OCI-LY1 (cell line): ENCODE measurements around the gene CCDC7.

ENCODE experiments used
- H2AFZ ChIP-seq: fragments of 200-600 bp; sonication (generic), shearing (Covaris generic); 2 replicates; pipeline ENCODE4 v1.6.0; 2014; ENCODE audit warnings: antibody characterized with exemption, mild to moderate bottlenecking, low read length
- H3F3A ChIP-seq: fragments of 200-600 bp; sonication (generic), shearing (Covaris generic); 2 replicates; pipeline ENCODE4 v1.6.0; 2014; ENCODE audit warnings: mild to moderate bottlenecking, antibody characterized with exemption, low read length, moderate library complexity; ENCODE audit not compliant: insufficient read depth
- H3K27ac ChIP-seq: fragments of 200-600 bp; sonication (generic); 2 replicates; pipeline ENCODE4 v1.5.1; 2014; ENCODE audit warnings: low read length, mixed run types, mild to moderate bottlenecking, low read depth; ENCODE audit not compliant: poor library complexity, severe bottlenecking
- H3K27me3 ChIP-seq: fragments of 200-600 bp; sonication (generic); 2 replicates; pipeline ENCODE4 v1.6.0; 2014; ENCODE audit warnings: antibody characterized with exemption, mild to moderate bottlenecking, low read length, moderate library complexity; ENCODE audit not compliant: insufficient read depth
- H3K36me3 ChIP-seq: fragments of 200-600 bp; sonication (generic); 2 replicates; pipeline ENCODE4 v1.6.1; 2014; ENCODE audit warnings: mild to moderate bottlenecking, antibody characterized with exemption, low read length, moderate library complexity, mixed read lengths; ENCODE audit not compliant: insufficient read depth
- H3K4me1 ChIP-seq: fragments of 200-600 bp; sonication (generic); 2 replicates; pipeline ENCODE4 v1.5.1; 2014; ENCODE audit warnings: mild to moderate bottlenecking, low read length, moderate library complexity; ENCODE audit not compliant: insufficient read depth, severe bottlenecking
- H3K4me2 ChIP-seq: fragments of 200-600 bp; sonication (generic), shearing (Covaris generic); 2 replicates; pipeline ENCODE4 v1.6.1; 2014; ENCODE audit warnings: low read length
- H3K4me3 ChIP-seq: fragments of 200-600 bp; sonication (generic); 2 replicates; pipeline ENCODE4 v1.5.1; 2014; ENCODE audit warnings: low read length, low read depth, mild to moderate bottlenecking, mixed read lengths; ENCODE audit not compliant: poor library complexity, severe bottlenecking
- H3K79me2 ChIP-seq: fragments of 200-600 bp; shearing (Covaris generic); 2 replicates; pipeline ENCODE4 v1.6.1; 2016; ENCODE audit warnings: mixed run types, low read length, mixed read lengths; ENCODE audit not compliant: insufficient read depth
- H3K9ac ChIP-seq: fragments of 200-600 bp; sonication (generic), shearing (Covaris generic); 2 replicates; pipeline ENCODE4 v1.6.1; 2014; ENCODE audit warnings: mild to moderate bottlenecking, low read length, mixed read lengths
- H3K9me2 ChIP-seq: fragments of 200-600 bp; sonication (generic), shearing (Covaris generic); 2 replicates; pipeline ENCODE4 v1.6.1; 2014; ENCODE audit warnings: low read depth, mild to moderate bottlenecking, low read length, mixed read lengths
- H3K9me3 ChIP-seq: fragments of 200-600 bp; shearing (Covaris generic); 2 replicates; pipeline ENCODE4 v1.6.1; 2014; ENCODE audit warnings: low read length, mixed read lengths
- H4K20me1 ChIP-seq: fragments of 200-600 bp; sonication (generic), shearing (Covaris generic); 2 replicates; pipeline ENCODE4 v1.6.0; 2016; ENCODE audit warnings: mild to moderate bottlenecking, low read length; ENCODE audit not compliant: insufficient read depth
- CTCF ChIP-seq: fragments of 200-600 bp; sonication (generic), shearing (Covaris generic); IDR thresholded peaks from 2 replicates; pipeline ENCODE4 v1.5.1; 2017; ENCODE audit warnings: mild to moderate bottlenecking, antibody characterized with exemption, low read length, moderate library complexity, mixed read lengths
- EZH2 ChIP-seq: fragments of 200-600 bp; sonication (generic), shearing (Covaris generic); IDR thresholded peaks from 2 replicates; pipeline ENCODE4 v1.8.0; 2017; ENCODE audit warnings: borderline replicate concordance, mixed run types, mild to moderate bottlenecking, antibody characterized with exemption, low read length, moderate library complexity, mixed read lengths

The CCDC7 gene

GRCh38 chr10:32771217-32771616 lies 325.3 kb downstream of the CCDC7 start:
- Histone ChIP-seq H3K4me3 (no peak overlapping the region), H3K9ac (no peak overlapping the region), H3F3A (no peaks in the 10 kb centered on the region), H4K20me1 (no peaks in the 10 kb centered on the region), H3K27ac (no peak overlapping the region), H3K9me2 (no peaks in the 10 kb centered on the region), H3K27me3 (no peaks in the 10 kb centered on the region), H3K4me1 (no peaks in the 10 kb centered on the region), H3K36me3 (no peaks in the 10 kb centered on the region), H3K79me2 (no peaks in the 10 kb centered on the region), H3K4me2 (no peak overlapping the region), H2AFZ (no peak overlapping the region), H3K9me3 (no peaks in the 10 kb centered on the region)
- no peak for TF ChIP-seq CTCF

- Histone ChIP-seq H3K9me3 (no peaks in the 10 kb centered on the region), H3K9me2 (no peaks in the 10 kb centered on the region), H3K36me3 (no peaks in the 10 kb centered on the region), H4K20me1 (no peaks in the 10 kb centered on the region), H3K4me2 (no peak overlapping the region), H3K9ac (no peak overlapping the region), H3K4me3 (no peak overlapping the region), H3K4me1 (no peaks in the 10 kb centered on the region), H3K27ac (no peak overlapping the region), H3F3A (no peaks in the 10 kb centered on the region), H2AFZ (no peak overlapping the region), H3K27me3 (no peaks in the 10 kb centered on the region), H3K79me2 (no peaks in the 10 kb centered on the region)
- TF ChIP-seq EZH2: no peak
- no peak for TF ChIP-seq CTCF
These were observed 327.2 kb downstream of the CCDC7 start for GRCh38 chr10:32773105-32773504.

- no peaks in the 10 kb centered on the region for H3K4me1 ChIP-seq
- no peaks in the 10 kb centered on the region for H3K27me3 ChIP-seq
- TF ChIP-seq EZH2 (no peak), CTCF (no peak)
These were observed 341.0 kb downstream of the CCDC7 start for GRCh38 chr10:32786968-32787367.

More at GRCh38 chr10:32786968-32787367, 341.0 kb downstream of the CCDC7 start:
- Histone ChIP-seq H3K9me2 (no peaks in the 10 kb centered on the region), H3K9me3 (no peaks in the 10 kb centered on the region), H3K36me3 (no peaks in the 10 kb centered on the region), H3K79me2 (no peaks in the 10 kb centered on the region), H3K4me2 (no peak overlapping the region), H2AFZ (no peak overlapping the region), H3K9ac (no peak overlapping the region), H3F3A (no peaks in the 10 kb centered on the region), H3K4me3 (no peak overlapping the region), H3K27ac (no peak overlapping the region), H4K20me1 (no peaks in the 10 kb centered on the region)
